ENCODE data around the gene E2F1.
A peak's percentile ranks its signal among the peaks of the same experiment; 100 is the strongest.

Gene E2F1

GRCh38 chr20:33660685-33661058 is 25.5 kb downstream of the E2F1 start:
- DNase-seq (ENCODE audit: extremely low spot score, insufficient read length, low read depth): no peak
- no peak for FAIRE-seq

- DNase-seq (ENCODE audit: extremely low spot score, insufficient read length, low read depth): no peak
- no peak for FAIRE-seq
Observed at GRCh38 chr20:33660035-33660684, 26.0 kb downstream of the E2F1 start.

- FAIRE-seq (no peak), DNase-seq (ENCODE audit: extremely low spot score, insufficient read length, low read depth) (no peak)
Observed at GRCh38 chr20:33659341-33660034, 26.7 kb downstream of the E2F1 start.

- DNase-seq (ENCODE audit: extremely low spot score, insufficient read length, low read depth): no peak
Observed at GRCh38 chr20:33658929-33659328, 27.3 kb downstream of the E2F1 start.

GRCh38 chr20:33658510-33658909 is 27.7 kb downstream of the E2F1 start:
- DNase-seq (ENCODE audit: extremely low spot score, insufficient read length, low read depth) (no peak), FAIRE-seq (no peak)

More at GRCh38 chr20:33658929-33659328, 27.3 kb downstream of the E2F1 start:
- FAIRE-seq: no peak

- no peak for FAIRE-seq
- no peak for DNase-seq (ENCODE audit: extremely low spot score, insufficient read length, low read depth)
Observed at GRCh38 chr20:33657704-33658095, 28.5 kb downstream of the E2F1 start.

GRCh38 chr20:33656783-33657703 is 29.1 kb downstream of the E2F1 start:
- DNase-seq (ENCODE audit: extremely low spot score, insufficient read length, low read depth) (no peak), FAIRE-seq (no peak)

- FAIRE-seq: no peak
- DNase-seq (ENCODE audit: extremely low spot score, insufficient read length, low read depth): no peak
Observed at GRCh38 chr20:33656010-33656782, 30.0 kb downstream of the E2F1 start.

- FAIRE-seq: no peak
- DNase-seq (ENCODE audit: extremely low spot score, insufficient read length, low read depth): no peak
Observed at GRCh38 chr20:33655164-33655563, 31.0 kb downstream of the E2F1 start.

- no peak for FAIRE-seq
- DNase-seq (ENCODE audit: extremely low spot score, insufficient read length, low read depth): no peak
Observed at GRCh38 chr20:33654680-33655161, 31.5 kb downstream of the E2F1 start.

GRCh38 chr20:33653900-33654596 is 32.1 kb downstream of the E2F1 start:
- FAIRE-seq (no peak), DNase-seq (ENCODE audit: extremely low spot score, insufficient read length, low read depth) (no peak)

GRCh38 chr20:33653218-33653899 is 32.8 kb downstream of the E2F1 start:
- FAIRE-seq (peak; percentile 21), DNase-seq (ENCODE audit: extremely low spot score, insufficient read length, low read depth) (no peak)

- FAIRE-seq (no peak), DNase-seq (ENCODE audit: extremely low spot score, insufficient read length, low read depth) (no peak)
Observed at GRCh38 chr20:33651562-33652048, 34.6 kb downstream of the E2F1 start.

- FAIRE-seq (no peak), DNase-seq (ENCODE audit: extremely low spot score, insufficient read length, low read depth) (no peak)
Observed at GRCh38 chr20:33650753-33651561, 35.2 kb downstream of the E2F1 start.

- DNase-seq (ENCODE audit: extremely low spot score, insufficient read length, low read depth) (no peak), FAIRE-seq (no peak)
Observed at GRCh38 chr20:33650111-33650752, 36.0 kb downstream of the E2F1 start.

GRCh38 chr20:33649201-33649681 is 36.9 kb downstream of the E2F1 start:
- FAIRE-seq (no peak), DNase-seq (ENCODE audit: extremely low spot score, insufficient read length, low read depth) (no peak)

GRCh38 chr20:33648396-33649004 is 37.7 kb downstream of the E2F1 start:
- DNase-seq (ENCODE audit: extremely low spot score, insufficient read length, low read depth) (no peak), FAIRE-seq (no peak)

Data from GM18507 (cell line).